HEK293 (cell line): ENCODE results near the gene MRTFA.

ENCODE experiments used
- CTCF ChIA-PET: fragments of 350-600 bp; formaldehyde crosslinking; extraction: SDS; loops from one replicate; lab custom pipeline; 2021; ENCODE audit warnings: antibody characterized with exemption; lab: Yijun Ruan, JAX
- POLR2A ChIA-PET: fragments of 300-600 bp; formaldehyde crosslinking; extraction: SDS; loops from one replicate; lab custom pipeline; 2020; ENCODE audit warnings: antibody characterized with exemption, inconsistent platforms; lab: Yijun Ruan, JAX
- H3K27ac ChIP-seq: fragments of 200-500 bp; sonication (Bioruptor generic); 2 replicates; pipeline ENCODE4 v1.5.1; 2014; ENCODE audit warnings: low read depth, low read length, control low read depth, inconsistent platforms; ENCODE audit errors: extremely low read depth
- H3K36me3 ChIP-seq, 2 experiments: fragments of 200-500 bp in 1 of 2; sonication (Bioruptor generic) in 1 of 2; 1 replicate in 1 of 2; 2 replicates in 1 of 2; pipeline ENCODE4 v1.5.1; 2014 to 2017; ENCODE audit warnings: inconsistent platforms in 2 of 2, low read length in 2 of 2; ENCODE audit not compliant: control insufficient read depth in 2 of 2, insufficient read depth in 1 of 2
- H3K4me1 ChIP-seq: fragments of 200-500 bp; sonication (Bioruptor generic); 2 replicates; pipeline ENCODE4 v1.5.1; 2014; ENCODE audit warnings: mild to moderate bottlenecking, low read length, inconsistent platforms; ENCODE audit not compliant: control insufficient read depth, insufficient read depth
- H3K4me3 ChIP-seq: 2 replicates; pipeline ENCODE4 v1.5.1; 2011; ENCODE audit warnings: low read depth, mild to moderate bottlenecking, control low read depth, low read length, moderate library complexity
- H3K9me3 ChIP-seq: fragments of 200-500 bp; sonication (Bioruptor generic); 2 replicates; pipeline ENCODE4 v1.5.1; 2014; ENCODE audit warnings: low read depth, low read length, inconsistent platforms; ENCODE audit not compliant: control insufficient read depth, insufficient read depth
- GLI2 ChIP-seq: fragments of 450-650 bp; formaldehyde crosslinking; IDR thresholded peaks from 2 replicates; pipeline ENCODE4; 2017; ENCODE audit warnings: missing biosample characterization, missing genetic modification characterization, low read depth, borderline replicate concordance
- HOXC10 ChIP-seq: sonication (generic); formaldehyde crosslinking; IDR thresholded peaks from 2 replicates; pipeline ENCODE4 v1.8.1; 2023; ENCODE audit warnings: mild to moderate bottlenecking, missing genetic modification reagents
- PRDM4 ChIP-seq: fragments of 450-650 bp; formaldehyde crosslinking; IDR thresholded peaks from 2 replicates; pipeline ENCODE4 v1.5.1; 2017; ENCODE audit warnings: missing biosample characterization, missing genetic modification characterization
- SP3 ChIP-seq: fragments of 450-650 bp; formaldehyde crosslinking; IDR thresholded peaks from 2 replicates; pipeline ENCODE4 v1.5.1; 2016; ENCODE audit warnings: missing biosample characterization, missing genetic modification characterization
- ZFP69B ChIP-seq: fragments of 450-650 bp; formaldehyde crosslinking; IDR thresholded peaks from 2 replicates; pipeline ENCODE4 v1.5.1; 2016; ENCODE audit warnings: missing biosample characterization, missing genetic modification characterization
- ZNF202 ChIP-seq: fragments of 450-650 bp; formaldehyde crosslinking; IDR thresholded peaks from 2 replicates; pipeline ENCODE4 v1.5.1; 2016; ENCODE audit warnings: missing biosample characterization, missing genetic modification characterization, borderline replicate concordance
- ZNF266 ChIP-seq: fragments of 450-650 bp; formaldehyde crosslinking; IDR thresholded peaks from 2 replicates; pipeline ENCODE4 v1.5.1; 2016; ENCODE audit warnings: missing biosample characterization, missing genetic modification characterization, low read depth
- ZNF292 ChIP-seq: fragments of 450-650 bp; formaldehyde crosslinking; IDR thresholded peaks from 2 replicates; pipeline ENCODE4 v1.5.1; 2016; ENCODE audit warnings: low read depth, missing biosample characterization, missing genetic modification characterization, borderline replicate concordance
- ZNF350 ChIP-seq: fragments of 450-650 bp; formaldehyde crosslinking; IDR thresholded peaks from 2 replicates; pipeline ENCODE4 v1.5.0; 2017; ENCODE audit warnings: missing biosample characterization, mild to moderate bottlenecking, missing genetic modification characterization
- ZNF362 ChIP-seq: fragments of 450-650 bp; formaldehyde crosslinking; IDR thresholded peaks from 2 replicates; pipeline ENCODE4 v1.5.1; 2016; ENCODE audit warnings: missing biosample characterization, missing genetic modification characterization
- ZNF426 ChIP-seq: fragments of 450-650 bp; formaldehyde crosslinking; IDR thresholded peaks from 2 replicates; pipeline ENCODE4 v1.5.1; 2017; ENCODE audit warnings: missing biosample characterization, missing genetic modification characterization, mild to moderate bottlenecking, inconsistent platforms, moderate library complexity
- ZNF473 ChIP-seq: fragments of 450-650 bp; formaldehyde crosslinking; IDR thresholded peaks from 2 replicates; pipeline ENCODE4 v1.5.1; 2017; ENCODE audit warnings: missing biosample characterization, missing genetic modification characterization
- ZSCAN23 ChIP-seq: fragments of 450-650 bp; formaldehyde crosslinking; IDR thresholded peaks from 2 replicates; pipeline ENCODE4 v1.5.1; 2016; ENCODE audit warnings: missing biosample characterization, missing genetic modification characterization
- TF ChIP-seq, protein P1 (sequence below): sonication (generic); formaldehyde crosslinking; IDR thresholded peaks from 2 replicates; pipeline ENCODE4 v1.8.1; 2022; ENCODE audit warnings: mild to moderate bottlenecking, moderate library complexity, missing genetic modification reagents
- TF ChIP-seq, protein P2 (sequence below): IDR thresholded peaks from 2 replicates; pipeline ENCODE4 v1.6.1; 2011; ENCODE audit warnings: mild to moderate bottlenecking, low read depth, low read length, borderline replicate concordance
- TF ChIP-seq, protein P3 (sequence below): fragments of 450-650 bp; formaldehyde crosslinking; IDR thresholded peaks from 2 replicates; pipeline ENCODE4 v1.5.1; 2016; ENCODE audit warnings: missing biosample characterization, missing genetic modification characterization

The MRTFA gene

GRCh38 chr22:40419718-40420117 lies 216.8 kb downstream of the MRTFA start:
- Histone ChIP-seq H3K4me3 (no peak overlapping the region), H3K36me3 (peaks cover 4 to 89% of the 10 kb centered on the region in 2 experiments; a peak in 2 of 3 replicates), H3K9me3 (no peaks in the 10 kb centered on the region), H3K4me1 (no peaks in the 10 kb centered on the region), H3K27ac (no peak overlapping the region)
- CTCF ChIA-PET, result interaction anchor here (0.9 kb wide), 1 partner anchor 16 kb away, joined by 4 read pairs; no protein-coding TSS in a partner anchor
- POLR2A ChIA-PET, result no interaction called here
- no peak for TF ChIP-seq ZNF292 (tag by site-specific recombination)
- no peak for TF ChIP-seq ZNF426 (tag by site-specific recombination)
- no peak for TF ChIP-seq ZNF266 (tag by site-specific recombination)
- TF ChIP-seq ZFP69B, result no peak
- no peak for TF ChIP-seq ZNF362 (tag by site-specific recombination)
- no peak for TF ChIP-seq ZSCAN23 (tag by site-specific recombination)
- TF ChIP-seq GLI2 (tag by site-specific recombination), result no peak
- TF ChIP-seq, protein P1, sequence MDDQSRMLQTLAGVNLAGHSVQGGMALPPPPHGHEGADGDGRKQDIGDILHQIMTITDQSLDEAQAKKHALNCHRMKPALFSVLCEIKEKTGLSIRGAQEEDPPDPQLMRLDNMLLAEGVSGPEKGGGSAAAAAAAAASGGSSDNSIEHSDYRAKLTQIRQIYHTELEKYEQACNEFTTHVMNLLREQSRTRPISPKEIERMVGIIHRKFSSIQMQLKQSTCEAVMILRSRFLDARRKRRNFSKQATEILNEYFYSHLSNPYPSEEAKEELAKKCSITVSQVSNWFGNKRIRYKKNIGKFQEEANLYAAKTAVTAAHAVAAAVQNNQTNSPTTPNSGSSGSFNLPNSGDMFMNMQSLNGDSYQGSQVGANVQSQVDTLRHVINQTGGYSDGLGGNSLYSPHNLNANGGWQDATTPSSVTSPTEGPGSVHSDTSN (CRISPR knock-in tag), result no peak
- no peak for TF ChIP-seq HOXC10
- no peak for TF ChIP-seq ZNF202 (tag by site-specific recombination)
- TF ChIP-seq, protein P2, sequence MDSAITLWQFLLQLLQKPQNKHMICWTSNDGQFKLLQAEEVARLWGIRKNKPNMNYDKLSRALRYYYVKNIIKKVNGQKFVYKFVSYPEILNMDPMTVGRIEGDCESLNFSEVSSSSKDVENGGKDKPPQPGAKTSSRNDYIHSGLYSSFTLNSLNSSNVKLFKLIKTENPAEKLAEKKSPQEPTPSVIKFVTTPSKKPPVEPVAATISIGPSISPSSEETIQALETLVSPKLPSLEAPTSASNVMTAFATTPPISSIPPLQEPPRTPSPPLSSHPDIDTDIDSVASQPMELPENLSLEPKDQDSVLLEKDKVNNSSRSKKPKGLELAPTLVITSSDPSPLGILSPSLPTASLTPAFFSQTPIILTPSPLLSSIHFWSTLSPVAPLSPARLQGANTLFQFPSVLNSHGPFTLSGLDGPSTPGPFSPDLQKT, result no peak
- no peak for TF ChIP-seq SP3 (tag by site-specific recombination)
- TF ChIP-seq, protein P3, sequence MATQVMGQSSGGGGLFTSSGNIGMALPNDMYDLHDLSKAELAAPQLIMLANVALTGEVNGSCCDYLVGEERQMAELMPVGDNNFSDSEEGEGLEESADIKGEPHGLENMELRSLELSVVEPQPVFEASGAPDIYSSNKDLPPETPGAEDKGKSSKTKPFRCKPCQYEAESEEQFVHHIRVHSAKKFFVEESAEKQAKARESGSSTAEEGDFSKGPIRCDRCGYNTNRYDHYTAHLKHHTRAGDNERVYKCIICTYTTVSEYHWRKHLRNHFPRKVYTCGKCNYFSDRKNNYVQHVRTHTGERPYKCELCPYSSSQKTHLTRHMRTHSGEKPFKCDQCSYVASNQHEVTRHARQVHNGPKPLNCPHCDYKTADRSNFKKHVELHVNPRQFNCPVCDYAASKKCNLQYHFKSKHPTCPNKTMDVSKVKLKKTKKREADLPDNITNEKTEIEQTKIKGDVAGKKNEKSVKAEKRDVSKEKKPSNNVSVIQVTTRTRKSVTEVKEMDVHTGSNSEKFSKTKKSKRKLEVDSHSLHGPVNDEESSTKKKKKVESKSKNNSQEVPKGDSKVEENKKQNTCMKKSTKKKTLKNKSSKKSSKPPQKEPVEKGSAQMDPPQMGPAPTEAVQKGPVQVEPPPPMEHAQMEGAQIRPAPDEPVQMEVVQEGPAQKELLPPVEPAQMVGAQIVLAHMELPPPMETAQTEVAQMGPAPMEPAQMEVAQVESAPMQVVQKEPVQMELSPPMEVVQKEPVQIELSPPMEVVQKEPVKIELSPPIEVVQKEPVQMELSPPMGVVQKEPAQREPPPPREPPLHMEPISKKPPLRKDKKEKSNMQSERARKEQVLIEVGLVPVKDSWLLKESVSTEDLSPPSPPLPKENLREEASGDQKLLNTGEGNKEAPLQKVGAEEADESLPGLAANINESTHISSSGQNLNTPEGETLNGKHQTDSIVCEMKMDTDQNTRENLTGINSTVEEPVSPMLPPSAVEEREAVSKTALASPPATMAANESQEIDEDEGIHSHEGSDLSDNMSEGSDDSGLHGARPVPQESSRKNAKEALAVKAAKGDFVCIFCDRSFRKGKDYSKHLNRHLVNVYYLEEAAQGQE (tag by site-specific recombination), result no peak
- no peak for TF ChIP-seq ZNF473
- TF ChIP-seq ZNF350 (tag by site-specific recombination), result no peak
- no peak for TF ChIP-seq PRDM4
